Subcutaneous abdominal adipose tissue (tissue), 5 donors: Measurements from ENCODE around the gene ELMOD3.
A peak's percentile ranks its signal among the peaks of the same experiment; 100 is the strongest.
"Not testable (repeated sequence)": the region's sequence is repeated elsewhere in the genome, so short reads cannot be mapped to it uniquely, and the experiment has no call there.

Experiments used
- H3K27ac ChIP-seq: one replicate; pipeline ENCODE4 v1.7.0; 2013; ENCODE audit warnings: low read depth, mild to moderate bottlenecking, inconsistent platforms, low read length, moderate library complexity
- H3K27me3 ChIP-seq, 5 donors: one replicate each; pipeline ENCODE4 v1.7.0; 2013; ENCODE audit warnings: low read length in 5 of 5, inconsistent platforms in 1 of 5; ENCODE audit not compliant: control insufficient read depth in 5 of 5, insufficient read depth in 4 of 5
- H3K36me3 ChIP-seq, 5 donors: one replicate each; pipeline ENCODE4 v1.7.0; 2013; ENCODE audit warnings: low read length in 5 of 5; ENCODE audit not compliant: control insufficient read depth in 5 of 5, insufficient read depth in 5 of 5
- H3K4me1 ChIP-seq, 5 donors: one replicate each; pipeline ENCODE4 v1.7.0; 2013; ENCODE audit warnings: low read length in 5 of 5, mild to moderate bottlenecking in 3 of 5, moderate library complexity in 1 of 5; ENCODE audit not compliant: control insufficient read depth in 5 of 5, insufficient read depth in 5 of 5
- H3K4me3 ChIP-seq, 5 donors: one replicate each; pipeline ENCODE4 v1.7.0; 2013; ENCODE audit warnings: low read length in 5 of 5, low read depth in 1 of 5
- H3K9ac ChIP-seq, 5 donors: one replicate each; pipeline ENCODE4 v1.7.0; 2013; ENCODE audit warnings: low read length in 5 of 5, mild to moderate bottlenecking in 4 of 5, moderate library complexity in 3 of 5
- H3K9me3 ChIP-seq, 5 donors: one replicate each; pipeline ENCODE4 v1.7.0; 2013; ENCODE audit warnings: low read length in 5 of 5; ENCODE audit not compliant: control insufficient read depth in 5 of 5
- donor health status: healthy.
- donor health status: healthy.
- donor health status: healthy.
- donor health status: healthy.
- donor health status: healthy.

ELMOD3 gene

GRCh38 chr2:85327822-85328617, 26.5 kb upstream of the ELMOD3 start, which contains the start of gene TGOLN2:
Gene TGOLN2, minus strand, starts transcription at chr2:85327989. Its CDS starts 27 bp downstream, at chr2:85327962.
- H3K27me3 ChIP-seq, result no peaks in the 10 kb centered on the region
- H3K4me3 ChIP-seq, result peak within 1 kb of the TSS; percentile 84 to 98 (median 86)
- H3K4me1 ChIP-seq, result peaks cover 14 to 50% (median 45%) of the 10 kb centered on the region in 5 donors
- H3K9ac ChIP-seq, result peak within 1 kb of the TSS; percentile 81 to 98 (median 92)
- H3K36me3 ChIP-seq, result peaks cover 0 to 17% (median 14%) of the 10 kb centered on the region in 5 donors
- no peaks in the 10 kb centered on the region for H3K9me3 ChIP-seq
- peak within 1 kb of the TSS; percentile 88 for H3K27ac ChIP-seq

GRCh38 chr2:85329181-85329651, 25.4 kb upstream of the ELMOD3 start:
- H3K36me3 ChIP-seq, result peaks cover 0 to 6% (median 6%) of the 10 kb centered on the region in 5 donors
- peaks cover 11 to 38% (median 37%) of the 10 kb centered on the region in 5 donors for H3K4me1 ChIP-seq
- no peak overlapping the region for H3K4me3 ChIP-seq
- H3K27me3 ChIP-seq, result no peaks in the 10 kb centered on the region
- no peak overlapping the region for H3K9ac ChIP-seq
- no peaks in the 10 kb centered on the region for H3K9me3 ChIP-seq
- no peak overlapping the region for H3K27ac ChIP-seq

GRCh38 chr2:85329701-85330100, 24.9 kb upstream of the ELMOD3 start:
- not testable (repeated sequence) for H3K9ac ChIP-seq, H3K9me3 ChIP-seq, H3K4me3 ChIP-seq, H3K27me3 ChIP-seq, H3K27ac ChIP-seq, H3K36me3 ChIP-seq
- peaks cover 11 to 35% (median 33%) of the 10 kb centered on the region in 5 donors for H3K4me1 ChIP-seq

GRCh38 chr2:85330839-85331636, 23.5 kb upstream of the ELMOD3 start:
- no peaks in the 10 kb centered on the region for H3K27me3 ChIP-seq
- H3K4me1 ChIP-seq, result peaks cover 8 to 21% (median 20%) of the 10 kb centered on the region in 5 donors
- no peak overlapping the region for H3K4me3 ChIP-seq
- no peak overlapping the region for H3K27ac ChIP-seq
- no peak overlapping the region for H3K9ac ChIP-seq
- no peaks in the 10 kb centered on the region for H3K9me3 ChIP-seq
- H3K36me3 ChIP-seq, result no peaks in the 10 kb centered on the region

- H3K4me3 ChIP-seq, H3K4me1 ChIP-seq, H3K9ac ChIP-seq, H3K27ac ChIP-seq, H3K36me3 ChIP-seq, H3K9me3 ChIP-seq, H3K27me3 ChIP-seq: not testable (repeated sequence)
Measured at GRCh38 chr2:85333877-85334276, 20.7 kb upstream of the ELMOD3 start.

GRCh38 chr2:85334928-85335327, 19.6 kb upstream of the ELMOD3 start:
- Histone ChIP-seq H3K9ac (no peak overlapping the region), H3K36me3 (no peaks in the 10 kb centered on the region), H3K4me1 (no peaks in the 10 kb centered on the region), H3K27ac (no peak overlapping the region), H3K4me3 (no peak overlapping the region), H3K27me3 (no peaks in the 10 kb centered on the region), H3K9me3 (no peaks in the 10 kb centered on the region)

- Histone ChIP-seq H3K4me3 (no peak overlapping the region), H3K9ac (no peak overlapping the region), H3K9me3 (no peaks in the 10 kb centered on the region), H3K27me3 (no peaks in the 10 kb centered on the region), H3K36me3 (peaks cover 0 to 38% (median 33%) of the 10 kb centered on the region in 5 donors), H3K4me1 (peaks cover 0 to 8% (median 0%) of the 10 kb centered on the region in 5 donors), H3K27ac (no peak overlapping the region)
Measured at GRCh38 chr2:85340034-85340892, 14.3 kb upstream of the ELMOD3 start.

- Histone ChIP-seq H3K4me1 (peaks cover 0 to 16% (median 9%) of the 10 kb centered on the region in 5 donors), H3K27ac (no peak overlapping the region), H3K4me3 (no peak overlapping the region), H3K36me3 (peaks cover 0 to 50% (median 45%) of the 10 kb centered on the region in 5 donors), H3K27me3 (no peaks in the 10 kb centered on the region), H3K9ac (no peak overlapping the region), H3K9me3 (no peaks in the 10 kb centered on the region)
Measured at GRCh38 chr2:85341269-85342029, 13.1 kb upstream of the ELMOD3 start.

GRCh38 chr2:85342156-85342555, 12.4 kb upstream of the ELMOD3 start:
- H3K27ac ChIP-seq, result no peak overlapping the region
- no peak overlapping the region for H3K9ac ChIP-seq
- peaks cover 0 to 22% (median 10%) of the 10 kb centered on the region in 5 donors for H3K4me1 ChIP-seq
- peaks cover 0 to 57% (median 51%) of the 10 kb centered on the region in 5 donors for H3K36me3 ChIP-seq
- no peaks in the 10 kb centered on the region for H3K27me3 ChIP-seq
- no peak overlapping the region for H3K4me3 ChIP-seq
- H3K9me3 ChIP-seq, result no peaks in the 10 kb centered on the region
